Right atrium auricular region (tissue), 2 donors: ENCODE data around the gene FBH1. TPM values are rescaled to one million over a fixed set of nuclear protein-coding genes. Genes with fewer than 3 reads are reported as not detected.

Source experiments
- DNase-seq: peaks from one replicate; pipeline ENCODE4 v3.0.0-alpha.2; 2019; ENCODE audit warnings: low spot score
- H3K27ac ChIP-seq, 2 donors: fragments of 200-600 bp; sonication (generic); 1 replicate in 1 of 2; 2 replicates in 1 of 2; pipeline ENCODE4 v1.5.1; 2016 to 2019
- H3K27me3 ChIP-seq, 2 donors: fragments of 200-600 bp; sonication (generic); one replicate each; pipeline versions ENCODE4 v1.5.1 to v1.6.0; 2017 to 2019
- H3K36me3 ChIP-seq: fragments of 200-600 bp; sonication (generic); one replicate; pipeline ENCODE4 v1.5.1; 2016
- H3K4me1 ChIP-seq, 2 donors: fragments of 200-600 bp; sonication (generic); one replicate each; pipeline versions ENCODE4 v1.5.1 to v1.6.0; 2017 to 2019
- H3K4me3 ChIP-seq, 2 donors: fragments of 200-600 bp; sonication (generic); 1 replicate in 1 of 2; 2 replicates in 1 of 2; pipeline ENCODE4 v1.5.1; 2017 to 2019; ENCODE audit warnings: mild to moderate bottlenecking in 1 of 2, moderate library complexity in 1 of 2
- H3K9me3 ChIP-seq, 2 donors: fragments of 200-600 bp; sonication (generic); one replicate each; pipeline ENCODE4 v1.5.1; 2019
- total RNA-seq, 2 donors: library from RNA; depleted of rRNA; stranded (reverse); fragments of >200 nt; gene quantifications; one replicate each; pipeline ENCODE4 v1.1.0, GENCODE V29; 2016
- TF ChIP-seq, protein P1 (sequence below), 2 donors: fragments of 200-600 bp; sonication (generic); IDR thresholded peaks; one replicate each; pipeline ENCODE4 v1.5.1; 2019; ENCODE audit warnings: antibody characterized with exemption in 2 of 2

The FBH1 gene
- total RNA-seq, 2 donors from 2014 or later, result 68.7 to 93.4 TPM

DNA sequence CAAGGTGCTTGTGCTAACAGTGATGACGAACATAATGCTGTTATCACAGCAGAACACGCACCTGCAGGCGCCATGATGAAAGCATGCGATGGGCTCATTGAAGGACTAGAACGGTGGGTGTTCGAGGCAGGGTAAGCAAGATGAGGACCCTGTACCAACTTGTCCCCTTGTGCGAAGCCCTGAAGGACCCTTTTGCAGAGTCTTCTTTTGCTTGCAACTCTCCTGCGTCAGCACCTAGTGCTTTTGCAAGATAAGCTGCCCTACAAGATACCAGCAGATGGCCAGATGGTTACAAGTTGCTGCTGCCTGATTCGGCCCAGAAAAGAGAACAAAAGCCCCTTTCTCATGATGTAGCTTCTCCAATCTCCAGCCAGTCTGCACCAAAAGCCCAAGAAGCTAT is 91.5 kb downstream of the FBH1 start:
- TF ChIP-seq, protein P1, sequence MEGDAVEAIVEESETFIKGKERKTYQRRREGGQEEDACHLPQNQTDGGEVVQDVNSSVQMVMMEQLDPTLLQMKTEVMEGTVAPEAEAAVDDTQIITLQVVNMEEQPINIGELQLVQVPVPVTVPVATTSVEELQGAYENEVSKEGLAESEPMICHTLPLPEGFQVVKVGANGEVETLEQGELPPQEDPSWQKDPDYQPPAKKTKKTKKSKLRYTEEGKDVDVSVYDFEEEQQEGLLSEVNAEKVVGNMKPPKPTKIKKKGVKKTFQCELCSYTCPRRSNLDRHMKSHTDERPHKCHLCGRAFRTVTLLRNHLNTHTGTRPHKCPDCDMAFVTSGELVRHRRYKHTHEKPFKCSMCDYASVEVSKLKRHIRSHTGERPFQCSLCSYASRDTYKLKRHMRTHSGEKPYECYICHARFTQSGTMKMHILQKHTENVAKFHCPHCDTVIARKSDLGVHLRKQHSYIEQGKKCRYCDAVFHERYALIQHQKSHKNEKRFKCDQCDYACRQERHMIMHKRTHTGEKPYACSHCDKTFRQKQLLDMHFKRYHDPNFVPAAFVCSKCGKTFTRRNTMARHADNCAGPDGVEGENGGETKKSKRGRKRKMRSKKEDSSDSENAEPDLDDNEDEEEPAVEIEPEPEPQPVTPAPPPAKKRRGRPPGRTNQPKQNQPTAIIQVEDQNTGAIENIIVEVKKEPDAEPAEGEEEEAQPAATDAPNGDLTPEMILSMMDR (IDR thresholded peaks at IDR 0.05), result no peak
- Histone ChIP-seq H3K27ac (no peak overlapping the region), H3K9me3 (no peaks in the 10 kb centered on the region), H3K27me3 (no peaks in the 10 kb centered on the region), H3K36me3 (no peaks in the 10 kb centered on the region), H3K4me3 (no peak overlapping the region), H3K4me1 (peaks cover 0 to 8% of the 10 kb centered on the region in 2 donors)
- DNase-seq, result no peak

DNA sequence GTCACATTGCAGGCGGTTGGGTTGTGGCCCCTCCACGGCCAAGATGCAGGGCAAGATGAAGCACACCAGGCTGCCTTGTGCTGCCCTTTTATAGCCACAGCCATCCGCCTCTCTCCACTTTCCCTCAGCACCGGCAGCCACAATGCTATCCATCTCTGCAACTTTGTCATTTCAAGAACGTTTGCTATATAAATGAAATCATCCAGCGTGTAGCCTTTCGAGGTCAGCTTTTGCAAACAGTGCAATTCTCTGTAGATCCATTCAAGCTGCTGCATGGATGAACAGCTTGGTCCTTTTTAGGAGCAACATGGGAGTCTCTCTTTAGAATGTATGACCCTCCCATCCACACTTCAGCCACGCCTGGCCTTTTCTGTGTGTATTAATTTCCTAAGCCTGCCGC is 93.7 kb downstream of the FBH1 start:
- Histone ChIP-seq H3K4me3 (no peak overlapping the region), H3K27me3 (no peaks in the 10 kb centered on the region), H3K9me3 (no peaks in the 10 kb centered on the region), H3K27ac (no peak overlapping the region), H3K4me1 (no peaks in the 10 kb centered on the region), H3K36me3 (no peaks in the 10 kb centered on the region)
- TF ChIP-seq, protein P1 (IDR thresholded peaks at IDR 0.05), result no peak
- no peak for DNase-seq

DNA sequence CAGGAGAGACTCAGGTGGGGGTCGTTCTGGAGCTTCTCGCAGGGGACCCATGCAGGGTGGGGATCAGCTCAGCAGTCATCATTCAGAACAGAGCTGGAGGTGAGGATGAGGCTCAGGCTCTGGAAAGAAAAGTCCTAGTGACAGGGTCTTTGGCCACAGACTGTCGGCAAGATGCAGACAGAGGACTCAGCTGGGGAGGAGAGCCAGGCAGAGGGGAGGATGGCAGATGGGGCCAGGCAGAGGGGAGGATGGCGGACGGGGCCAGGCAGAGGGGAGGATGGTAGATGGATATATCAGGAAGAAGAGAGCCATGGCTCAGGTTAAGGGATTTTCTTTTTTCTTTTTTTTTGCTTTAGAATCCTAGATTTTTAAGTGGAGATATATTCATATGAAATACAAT is 95.0 kb downstream of the FBH1 start:
- Histone ChIP-seq H3K4me3 (no peak overlapping the region), H3K27me3 (no peaks in the 10 kb centered on the region), H3K9me3 (no peaks in the 10 kb centered on the region), H3K4me1 (no peaks in the 10 kb centered on the region), H3K27ac (no peak overlapping the region), H3K36me3 (no peaks in the 10 kb centered on the region)
- DNase-seq, result no peak
- TF ChIP-seq, protein P1 (IDR thresholded peaks at IDR 0.05), result no peak

Other genes starting within 250 kb of the FBH1 start
- gene ASB13, start 223.6 kb upstream of the FBH1 start, total RNA-seq, result 10 to 100 TPM; 10.5 to 14.3 TPM
- 10 to 100 TPM; 41.7 to 47.3 TPM for gene TASOR2, start 205.4 kb upstream of the FBH1 start, total RNA-seq
- gene GDI2, start 76.8 kb upstream of the FBH1 start, total RNA-seq, result 100 to 1,000 TPM; 117 to 124 TPM
- gene ANKRD16, start 350 bp upstream of the FBH1 start, total RNA-seq, result 1 to 10 TPM; 1.9 to 3.5 TPM
- 10 to 100 TPM in 1 of 2 donors, 1 to 10 TPM in 1; 9.6 to 30.5 TPM for gene IL15RA, start 87.3 kb downstream of the FBH1 start, total RNA-seq
- gene IL2RA, start 172.1 kb downstream of the FBH1 start, total RNA-seq, result under 1 TPM; 0.16 to 0.30 TPM
- gene RBM17, start 198.8 kb downstream of the FBH1 start, total RNA-seq, result 10 to 100 TPM; 27.4 to 30.1 TPM